ENCODE measurements around the gene VENTX.
"Not testable (repeated sequence)": the region's sequence is repeated elsewhere in the genome, so short reads cannot be mapped to it uniquely, and the experiment has no call there.

Gene VENTX

GRCh38 chr10:133231244-133231945 is 6.3 kb upstream of the VENTX start:
- H3K27ac ChIP-seq: no peak overlapping the region

GRCh38 chr10:133231946-133232574 is 5.6 kb upstream of the VENTX start:
- H3K27ac ChIP-seq: no peak overlapping the region
- TF ChIP-seq ZFX (IDR thresholded peaks at IDR 0.05): no peak

More at GRCh38 chr10:133231244-133231945, 6.3 kb upstream of the VENTX start:
- no peak for TF ChIP-seq CTCF (conservative IDR thresholded peaks at IDR 0.05)
- TF ChIP-seq ZFX (IDR thresholded peaks at IDR 0.05): no peak

DNA sequence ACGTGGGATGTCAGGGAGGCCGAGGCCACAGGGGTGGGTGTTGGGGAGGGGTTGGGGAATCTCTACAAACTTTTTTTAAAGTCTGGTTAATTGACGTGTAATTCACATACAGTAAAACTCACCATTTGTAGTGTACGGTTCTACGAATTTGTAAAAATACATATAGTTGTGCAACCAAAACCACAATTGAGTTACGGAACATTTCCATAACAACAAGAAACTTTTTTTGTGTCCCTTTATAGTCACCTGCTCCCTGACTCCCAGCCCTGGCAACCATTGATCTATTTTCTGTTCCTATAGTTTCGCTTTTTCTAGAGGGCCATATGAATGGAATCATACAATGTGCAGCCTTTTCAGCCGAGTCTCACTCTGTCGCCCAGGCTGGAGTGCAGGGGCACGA is 2.9 kb upstream of the VENTX start:
- not testable (repeated sequence) for H3K27ac ChIP-seq

- TF ChIP-seq ZFX (IDR thresholded peaks at IDR 0.05) (no peak), CTCF (conservative IDR thresholded peaks at IDR 0.05) (no peak)
- H3K27ac ChIP-seq: no peak overlapping the region
Measured at GRCh38 chr10:133235265-133235855, 2.3 kb upstream of the VENTX start.

DNA sequence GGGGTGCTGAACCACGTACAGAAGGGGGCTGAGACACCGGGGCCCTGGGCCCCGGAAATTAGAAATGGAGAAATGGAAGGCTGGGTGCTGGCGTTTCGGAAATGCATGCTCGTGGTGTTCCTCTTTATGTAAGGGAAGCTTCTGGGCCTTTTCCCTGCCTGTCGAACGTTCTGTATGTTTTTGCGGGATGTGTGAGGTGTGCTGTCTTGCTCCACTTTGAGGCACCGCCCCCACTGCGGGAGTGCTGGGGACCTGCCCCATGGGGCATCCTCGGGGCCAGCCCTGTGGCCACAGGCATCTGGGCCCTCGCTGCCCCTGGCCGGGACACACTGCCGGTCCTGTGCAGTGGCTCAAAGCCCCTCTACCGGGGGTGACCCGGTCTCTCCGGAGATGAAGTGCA is 1.7 kb upstream of the VENTX start:
- TF ChIP-seq CTCF (conservative IDR thresholded peaks at IDR 0.05): no peak
- TF ChIP-seq ZFX (IDR thresholded peaks at IDR 0.05): no peak

DNA sequence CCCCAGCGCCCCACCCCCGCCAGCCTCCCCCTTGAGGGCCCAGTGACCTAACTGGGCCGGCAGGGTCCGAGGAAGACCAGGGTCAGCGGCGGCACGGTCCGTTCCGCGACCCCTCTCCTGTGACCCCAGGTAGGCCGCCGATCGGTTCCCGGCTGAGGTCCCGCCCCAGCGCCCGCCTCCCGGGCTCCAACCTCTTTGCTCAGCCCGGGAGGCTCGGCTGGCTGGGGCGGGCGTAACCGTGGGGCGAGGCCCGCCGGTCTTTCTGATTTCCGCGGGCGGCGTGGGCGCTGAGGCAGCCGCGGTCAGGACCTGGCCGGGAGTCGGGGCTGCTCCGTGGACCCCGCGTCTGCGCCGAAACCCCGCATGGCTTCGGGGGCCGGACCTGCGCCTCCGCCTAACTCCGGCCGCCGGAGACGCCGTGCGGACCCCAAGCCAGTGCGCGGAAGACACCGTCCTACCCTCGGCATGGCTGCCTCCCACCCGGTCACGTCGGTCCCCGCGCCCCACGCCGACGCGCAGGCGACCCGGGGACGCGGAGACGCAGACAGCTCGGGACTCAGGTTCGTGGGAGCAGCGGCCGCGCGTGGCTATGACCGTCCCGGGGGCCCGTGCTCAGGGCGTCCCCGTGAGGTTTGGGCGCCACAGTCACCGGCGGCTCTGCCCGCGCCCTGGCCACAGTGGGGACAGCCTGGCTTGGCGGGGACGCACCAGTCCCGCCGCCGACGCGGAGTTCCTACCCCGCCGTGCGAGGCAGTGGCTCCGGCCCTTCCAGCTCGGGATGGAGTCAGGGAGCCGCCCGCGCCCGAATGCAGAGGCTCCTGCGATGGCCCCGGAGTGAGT is 1.0 kb upstream of the VENTX start:
- TF ChIP-seq CTCF (conservative IDR thresholded peaks at IDR 0.05): no peak
- H3K27ac ChIP-seq: no peak overlapping the region

More for the DNA sequence above, 1.7 kb upstream of the VENTX start:
- H3K27ac ChIP-seq: no peak overlapping the region

- H3K27ac ChIP-seq: no peak overlapping the region
- TF ChIP-seq ZFX (IDR thresholded peaks at IDR 0.05) (no peak), CTCF (conservative IDR thresholded peaks at IDR 0.05) (no peak)
Measured at GRCh38 chr10:133237241-133237587, 441 bp upstream of the VENTX start.

GRCh38 chr10:133238466-133238804 is 780 bp downstream of the VENTX start:
- no peak for TF ChIP-seq CTCF (conservative IDR thresholded peaks at IDR 0.05)
- no peak for TF ChIP-seq ZFX (IDR thresholded peaks at IDR 0.05)
- no peak overlapping the region for H3K27ac ChIP-seq

Measured in C4-2B (cell line).